ENCODE results near the gene CAMK2A. TPM values are rescaled to one million over a fixed set of nuclear protein-coding genes. Genes with fewer than 3 reads are reported as not detected.

Gene CAMK2A
- total RNA-seq, 1 experiment from 2014 or later = not detected

DNA sequence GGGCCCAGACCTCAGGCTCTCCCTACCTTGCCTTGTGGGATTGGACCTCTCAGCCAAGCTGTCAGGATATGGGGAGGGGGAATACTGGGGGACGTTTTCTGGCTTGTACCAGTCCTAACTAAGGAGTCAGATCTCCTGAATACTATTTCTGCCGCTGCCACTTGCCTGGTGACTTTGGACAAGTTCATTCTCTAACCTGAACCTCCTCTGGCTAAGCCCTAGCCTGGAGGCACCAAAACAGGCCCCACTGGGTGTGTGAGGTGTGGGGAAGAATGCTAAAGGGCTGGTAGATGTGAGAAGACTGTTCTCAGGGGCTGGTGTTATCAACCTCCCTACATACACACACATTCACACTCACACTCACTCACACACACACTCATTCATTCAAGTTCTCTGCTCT is 98.6 kb downstream of the CAMK2A start:
- Mint-ChIP-seq H3K27me3 (ENCODE audit: insufficient read depth, unreplicated experiment) (no peaks in the 10 kb centered on the region), H3K9me3 (ENCODE audit: unreplicated experiment) (no peaks in the 10 kb centered on the region), H3K36me3 (ENCODE audit: insufficient read depth, unreplicated experiment) (no peaks in the 10 kb centered on the region), H3K27ac (ENCODE audit: unreplicated experiment) (no peak overlapping the region), H3K4me1 (ENCODE audit: low read depth, unreplicated experiment) (peaks cover 3% of the 10 kb centered on the region), H3K4me3 (ENCODE audit: unreplicated experiment) (no peak overlapping the region)
- no peak overlapping the region for H3K4me3 ChIP-seq (ENCODE audit: low read depth, low read length)
- no peaks in the 10 kb centered on the region for H3K27me3 ChIP-seq (replicated peaks; ENCODE audit: control insufficient read depth, insufficient read depth, low read length)
- H3K4me1 ChIP-seq = peaks cover 14% of the 10 kb centered on the region
- no peak for DNase-seq
- BruUV-seq (replicated peaks) = no TSS peak
- intact Hi-C loops (cut with micrococcal nuclease; ENCODE audit: unreplicated experiment) = no loop called here
- H3K9me3 ChIP-seq = no peaks in the 10 kb centered on the region
- CTCF ChIA-PET = no interaction called here
- no peaks in the 10 kb centered on the region; the same call in 1 of the 2 replicates for H3K36me3 ChIP-seq (ENCODE audit: control insufficient read depth, insufficient read depth, low read length)
- TF ChIP-seq, protein P1, sequence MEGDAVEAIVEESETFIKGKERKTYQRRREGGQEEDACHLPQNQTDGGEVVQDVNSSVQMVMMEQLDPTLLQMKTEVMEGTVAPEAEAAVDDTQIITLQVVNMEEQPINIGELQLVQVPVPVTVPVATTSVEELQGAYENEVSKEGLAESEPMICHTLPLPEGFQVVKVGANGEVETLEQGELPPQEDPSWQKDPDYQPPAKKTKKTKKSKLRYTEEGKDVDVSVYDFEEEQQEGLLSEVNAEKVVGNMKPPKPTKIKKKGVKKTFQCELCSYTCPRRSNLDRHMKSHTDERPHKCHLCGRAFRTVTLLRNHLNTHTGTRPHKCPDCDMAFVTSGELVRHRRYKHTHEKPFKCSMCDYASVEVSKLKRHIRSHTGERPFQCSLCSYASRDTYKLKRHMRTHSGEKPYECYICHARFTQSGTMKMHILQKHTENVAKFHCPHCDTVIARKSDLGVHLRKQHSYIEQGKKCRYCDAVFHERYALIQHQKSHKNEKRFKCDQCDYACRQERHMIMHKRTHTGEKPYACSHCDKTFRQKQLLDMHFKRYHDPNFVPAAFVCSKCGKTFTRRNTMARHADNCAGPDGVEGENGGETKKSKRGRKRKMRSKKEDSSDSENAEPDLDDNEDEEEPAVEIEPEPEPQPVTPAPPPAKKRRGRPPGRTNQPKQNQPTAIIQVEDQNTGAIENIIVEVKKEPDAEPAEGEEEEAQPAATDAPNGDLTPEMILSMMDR (IDR thresholded peaks at IDR 0.05; ENCODE audit: insufficient read depth in 1 of 2, low read depth in 1 of 2, low read length in 1 of 2, severe bottlenecking in 1 of 2, unreplicated experiment in 1 of 2) = no peak
- POLR2A ChIA-PET = interaction anchor here (0.6 kb wide), 1 partner anchor 15 kb away, joined by 4 read pairs; no protein-coding TSS in a partner anchor

- intact Hi-C loops (cut with micrococcal nuclease; ENCODE audit: unreplicated experiment) = no loop called here
- Mint-ChIP-seq H3K4me3 (ENCODE audit: unreplicated experiment) (no peak overlapping the region), H3K36me3 (ENCODE audit: insufficient read depth, unreplicated experiment) (no peaks in the 10 kb centered on the region), H3K4me1 (ENCODE audit: low read depth, unreplicated experiment) (peaks cover 7% of the 10 kb centered on the region), H3K27ac (ENCODE audit: unreplicated experiment) (no peak overlapping the region), H3K9me3 (ENCODE audit: unreplicated experiment) (no peaks in the 10 kb centered on the region), H3K27me3 (ENCODE audit: insufficient read depth, unreplicated experiment) (no peaks in the 10 kb centered on the region)
- TF ChIP-seq, protein P1 (IDR thresholded peaks at IDR 0.05; ENCODE audit: insufficient read depth in 1 of 2, low read depth in 1 of 2, low read length in 1 of 2, severe bottlenecking in 1 of 2, unreplicated experiment in 1 of 2) = no peak
- peaks cover 17% of the 10 kb centered on the region for H3K4me1 ChIP-seq
- no peak for DNase-seq
- no peaks in the 10 kb centered on the region for H3K9me3 ChIP-seq
- BruUV-seq (replicated peaks) = no TSS peak
- no peaks in the 10 kb centered on the region; the same call in 1 of the 2 replicates for H3K36me3 ChIP-seq (ENCODE audit: control insufficient read depth, insufficient read depth, low read length)
- no peak overlapping the region for H3K4me3 ChIP-seq (ENCODE audit: low read depth, low read length)
- ChIA-PET CTCF (no interaction called here), POLR2A (interaction anchor here (0.6 kb wide), 1 partner anchor 16 kb away, joined by 4 read pairs; no protein-coding TSS in a partner anchor)
- no peaks in the 10 kb centered on the region for H3K27me3 ChIP-seq (replicated peaks; ENCODE audit: control insufficient read depth, insufficient read depth, low read length)
Observed at GRCh38 chr5:150190503-150190979, 99.0 kb downstream of the CAMK2A start.

GRCh38 chr5:150189728-150190502 is 99.7 kb downstream of the CAMK2A start, which contains the start of gene SLC6A7:
Gene SLC6A7, plus strand, starts transcription at chr5:150190062. Its CDS starts 266 bp downstream, at chr5:150190328.
- no peak for DNase-seq
- H3K27me3 Mint-ChIP-seq (ENCODE audit: insufficient read depth, unreplicated experiment) = no peaks in the 10 kb centered on the region
- Histone ChIP-seq H3K9me3 (no peaks in the 10 kb centered on the region), H3K4me1 (peaks cover 23% of the 10 kb centered on the region), H3K27me3 (replicated peaks; ENCODE audit: control insufficient read depth, insufficient read depth, low read length) (no peaks in the 10 kb centered on the region), H3K36me3 (ENCODE audit: control insufficient read depth, insufficient read depth, low read length) (no peaks in the 10 kb centered on the region; the same call in 1 of the 2 replicates), H3K4me3 (ENCODE audit: low read depth, low read length) (no peak within 1 kb of the TSS)
- BruUV-seq (replicated peaks) = no TSS peak
- CTCF ChIA-PET = no interaction called here
- peaks cover 9% of the 10 kb centered on the region for H3K4me1 Mint-ChIP-seq (ENCODE audit: low read depth, unreplicated experiment)
- no peak within 1 kb of the TSS for H3K4me3 Mint-ChIP-seq (ENCODE audit: unreplicated experiment)
- POLR2A ChIA-PET = no interaction called here
- H3K27ac Mint-ChIP-seq (ENCODE audit: unreplicated experiment) = no peak within 1 kb of the TSS
- intact Hi-C loops (cut with micrococcal nuclease; ENCODE audit: unreplicated experiment) = no loop called here
- no peaks in the 10 kb centered on the region for H3K36me3 Mint-ChIP-seq (ENCODE audit: insufficient read depth, unreplicated experiment)
- H3K9me3 Mint-ChIP-seq (ENCODE audit: unreplicated experiment) = no peaks in the 10 kb centered on the region
- TF ChIP-seq, protein P1 (IDR thresholded peaks at IDR 0.05; ENCODE audit: insufficient read depth in 1 of 2, low read depth in 1 of 2, low read length in 1 of 2, severe bottlenecking in 1 of 2, unreplicated experiment in 1 of 2) = no peak
